Suprapubic skin (tissue), 4 donors: ENCODE data around the gene SIRT7. TPM values are rescaled to one million over a fixed set of nuclear protein-coding genes. Genes with fewer than 3 reads are reported as not detected.

Source experiments
- DNase-seq, 2 donors: peaks; one replicate each; pipeline ENCODE4 v3.0.0-alpha.2; 2019; ENCODE audit warnings: low spot score in 2 of 2
- H3K27ac ChIP-seq: fragments of 200-600 bp; sonication (generic); one replicate; pipeline ENCODE4 v1.5.1; 2019
- H3K27me3 ChIP-seq: fragments of 200-600 bp; sonication (generic); one replicate; pipeline ENCODE4 v1.5.1; 2019
- H3K36me3 ChIP-seq: fragments of 200-600 bp; sonication (generic); one replicate; pipeline ENCODE4 v1.5.1; 2019
- H3K4me1 ChIP-seq: fragments of 200-600 bp; sonication (generic); one replicate; pipeline ENCODE4 v1.5.1; 2019
- H3K4me3 ChIP-seq: fragments of 200-600 bp; sonication (generic); one replicate; pipeline ENCODE4 v1.5.1; 2019; ENCODE audit warnings: mild to moderate bottlenecking
- H3K9me3 ChIP-seq: fragments of 200-600 bp; sonication (generic); one replicate; pipeline ENCODE4 v1.5.1; 2019
- EP300 ChIP-seq: sonication (generic); formaldehyde crosslinking; IDR thresholded peaks from one replicate; pipeline ENCODE4 v1.6.1; 2017; ENCODE audit warnings: antibody characterized with exemption
- POLR2A ChIP-seq, 2 donors: fragments of 450-650 bp; IDR thresholded peaks; one replicate each; pipeline ENCODE4 v1.6.1; 2017; ENCODE audit warnings: antibody characterized with exemption in 2 of 2, mild to moderate bottlenecking in 2 of 2, moderate library complexity in 2 of 2
- POLR2AphosphoS5 ChIP-seq, 3 donors: sonication (generic); formaldehyde crosslinking; IDR thresholded peaks; one replicate each; pipeline ENCODE4 v1.6.1; 2017; ENCODE audit warnings: antibody characterized with exemption in 3 of 3
- WGBS: methylation state at CpG from one replicate; pipeline ENCODE4 v1.1.5; 2018; 5-methylcytosine and 5-hydroxymethylcytosine counted together
- total RNA-seq, 4 donors: library from RNA; depleted of rRNA; stranded (reverse); fragments of >200 nt; gene quantifications; one replicate each; pipeline ENCODE4 v1.1.0, GENCODE V29; 2016
- TF ChIP-seq, protein P1 (sequence below), 2 donors: fragments of 200-600 bp in 1 of 2; fragments of 450-650 bp in 1 of 2; sonication (generic) in 1 of 2; IDR thresholded peaks; one replicate each; pipeline ENCODE4 v1.5.1; 2016 to 2019; ENCODE audit warnings: antibody characterized with exemption in 2 of 2, mild to moderate bottlenecking in 1 of 2, moderate library complexity in 1 of 2

SIRT7 gene
- total RNA-seq, 4 donors from 2014 or later = 30.7 to 52.4 (median 38.9) TPM

GRCh38 chr17:81935709-81936084, 17.7 kb upstream of the SIRT7 start:
- TF ChIP-seq POLR2AphosphoS5 (IDR thresholded peaks at IDR 0.05) (no peak), EP300 (no peak), POLR2A (IDR thresholded peaks at IDR 0.05) (no peak)
- TF ChIP-seq, protein P1, sequence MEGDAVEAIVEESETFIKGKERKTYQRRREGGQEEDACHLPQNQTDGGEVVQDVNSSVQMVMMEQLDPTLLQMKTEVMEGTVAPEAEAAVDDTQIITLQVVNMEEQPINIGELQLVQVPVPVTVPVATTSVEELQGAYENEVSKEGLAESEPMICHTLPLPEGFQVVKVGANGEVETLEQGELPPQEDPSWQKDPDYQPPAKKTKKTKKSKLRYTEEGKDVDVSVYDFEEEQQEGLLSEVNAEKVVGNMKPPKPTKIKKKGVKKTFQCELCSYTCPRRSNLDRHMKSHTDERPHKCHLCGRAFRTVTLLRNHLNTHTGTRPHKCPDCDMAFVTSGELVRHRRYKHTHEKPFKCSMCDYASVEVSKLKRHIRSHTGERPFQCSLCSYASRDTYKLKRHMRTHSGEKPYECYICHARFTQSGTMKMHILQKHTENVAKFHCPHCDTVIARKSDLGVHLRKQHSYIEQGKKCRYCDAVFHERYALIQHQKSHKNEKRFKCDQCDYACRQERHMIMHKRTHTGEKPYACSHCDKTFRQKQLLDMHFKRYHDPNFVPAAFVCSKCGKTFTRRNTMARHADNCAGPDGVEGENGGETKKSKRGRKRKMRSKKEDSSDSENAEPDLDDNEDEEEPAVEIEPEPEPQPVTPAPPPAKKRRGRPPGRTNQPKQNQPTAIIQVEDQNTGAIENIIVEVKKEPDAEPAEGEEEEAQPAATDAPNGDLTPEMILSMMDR (IDR thresholded peaks at IDR 0.05) = no peak
- H3K4me1 ChIP-seq = peaks cover 32% of the 10 kb centered on the region
- H3K9me3 ChIP-seq = no peaks in the 10 kb centered on the region
- DNase-seq = no peak
- no peak overlapping the region for H3K27ac ChIP-seq
- H3K27me3 ChIP-seq = no peaks in the 10 kb centered on the region
- no peak overlapping the region for H3K4me3 ChIP-seq
- H3K36me3 ChIP-seq = no peaks in the 10 kb centered on the region
- 81% methylated on average over 6 of the region's 6 CpGs for WGBS

- Histone ChIP-seq H3K4me3 (no peak overlapping the region), H3K9me3 (no peaks in the 10 kb centered on the region), H3K36me3 (no peaks in the 10 kb centered on the region), H3K27ac (no peak overlapping the region), H3K27me3 (no peaks in the 10 kb centered on the region), H3K4me1 (peaks cover 29% of the 10 kb centered on the region)
- DNase-seq = no peak
- TF ChIP-seq POLR2A (IDR thresholded peaks at IDR 0.05) = no peak
- TF ChIP-seq, protein P1 (IDR thresholded peaks at IDR 0.05) = no peak
- no peak for TF ChIP-seq EP300
- no peak for TF ChIP-seq POLR2AphosphoS5 (IDR thresholded peaks at IDR 0.05)
- 95% methylated on average over 24 of the region's 38 CpGs for WGBS
Measured at GRCh38 chr17:81934850-81935708, 17.1 kb upstream of the SIRT7 start.

GRCh38 chr17:81934098-81934757, 16.3 kb upstream of the SIRT7 start:
- Histone ChIP-seq H3K9me3 (no peaks in the 10 kb centered on the region), H3K4me1 (peaks cover 22% of the 10 kb centered on the region), H3K4me3 (no peak overlapping the region), H3K36me3 (no peaks in the 10 kb centered on the region), H3K27ac (no peak overlapping the region), H3K27me3 (no peaks in the 10 kb centered on the region)
- WGBS = 90% methylated on average over 15 of the region's 23 CpGs
- no peak for TF ChIP-seq POLR2A (IDR thresholded peaks at IDR 0.05)
- TF ChIP-seq EP300 = no peak
- no peak for TF ChIP-seq POLR2AphosphoS5 (IDR thresholded peaks at IDR 0.05)
- TF ChIP-seq, protein P1 (IDR thresholded peaks at IDR 0.05) = no peak
- DNase-seq = no peak

- Histone ChIP-seq H3K4me3 (no peak overlapping the region), H3K4me1 (peaks cover 31% of the 10 kb centered on the region), H3K36me3 (no peaks in the 10 kb centered on the region), H3K9me3 (no peaks in the 10 kb centered on the region), H3K27ac (no peak overlapping the region), H3K27me3 (no peaks in the 10 kb centered on the region)
- TF ChIP-seq, protein P1 (IDR thresholded peaks at IDR 0.05) = no peak
- TF ChIP-seq EP300 (no peak), POLR2A (IDR thresholded peaks at IDR 0.05) (no peak), POLR2AphosphoS5 (IDR thresholded peaks at IDR 0.05) (no peak)
- WGBS = 82% methylated on average over 10 of the region's 14 CpGs
- no peak for DNase-seq
Measured at GRCh38 chr17:81933178-81933699, 15.3 kb upstream of the SIRT7 start.

- H3K27ac ChIP-seq = no peak overlapping the region
- H3K9me3 ChIP-seq = no peaks in the 10 kb centered on the region
- H3K4me1 ChIP-seq = peaks cover 33% of the 10 kb centered on the region
- 80% methylated on average over 9 of the region's 9 CpGs for WGBS
- TF ChIP-seq, protein P1 (IDR thresholded peaks at IDR 0.05) = no peak
- TF ChIP-seq POLR2AphosphoS5 (IDR thresholded peaks at IDR 0.05) = no peak
- no peaks in the 10 kb centered on the region for H3K36me3 ChIP-seq
- H3K27me3 ChIP-seq = no peaks in the 10 kb centered on the region
- DNase-seq = no peak
- H3K4me3 ChIP-seq = no peak overlapping the region
Measured at GRCh38 chr17:81932333-81932983, 14.5 kb upstream of the SIRT7 start.
